Measurements from ENCODE around the gene MT1G.

- TF ChIP-seq POLR2A (IDR thresholded peaks at IDR 0.05): no peak
- no peak for TF ChIP-seq CTCF (IDR thresholded peaks at IDR 0.05)
These were observed 7.9 kb upstream of the MT1G start for GRCh38 chr16:56675685-56676210.
